ENCODE data around the gene SPEN.
"Not testable (repeated sequence)": the region's sequence is repeated elsewhere in the genome, so short reads cannot be mapped to it uniquely, and the experiment has no call there.

Gene SPEN

GRCh38 chr1:15896841-15897610 lies 49.5 kb downstream of the SPEN start:
- DNase-seq (ENCODE audit: low spot score) = not testable (repeated sequence)

- DNase-seq (ENCODE audit: low spot score) = no peak
Observed at GRCh38 chr1:15899266-15899665, 51.8 kb downstream of the SPEN start.

- DNase-seq (ENCODE audit: low spot score) = no peak
Observed at GRCh38 chr1:15900662-15901279, 53.3 kb downstream of the SPEN start.

GRCh38 chr1:15902882-15903281 lies 55.4 kb downstream of the SPEN start:
- DNase-seq (ENCODE audit: low spot score) = no peak

- DNase-seq (ENCODE audit: low spot score) = no peak
Observed at GRCh38 chr1:15908597-15908996, 61.1 kb downstream of the SPEN start.

GRCh38 chr1:15911141-15911540 lies 63.6 kb downstream of the SPEN start:
- DNase-seq (ENCODE audit: low spot score) = no peak

GRCh38 chr1:15911927-15912326 lies 64.4 kb downstream of the SPEN start:
- DNase-seq (ENCODE audit: low spot score) = no peak

- DNase-seq (ENCODE audit: low spot score) = not testable (repeated sequence)
Observed at GRCh38 chr1:15913607-15914006, 66.1 kb downstream of the SPEN start.

GRCh38 chr1:15915991-15916390 lies 68.5 kb downstream of the SPEN start:
- DNase-seq (ENCODE audit: low spot score) = peak; percentile 35

GRCh38 chr1:15916417-15916816 lies 68.9 kb downstream of the SPEN start:
- peak; percentile 18 for DNase-seq (ENCODE audit: low spot score)

- DNase-seq (ENCODE audit: low spot score) = no peak
Observed at GRCh38 chr1:15916916-15917315, 69.4 kb downstream of the SPEN start.

GRCh38 chr1:15918962-15919715 lies 71.6 kb downstream of the SPEN start:
- peak; percentile 82 for DNase-seq (ENCODE audit: low spot score)

GRCh38 chr1:15923241-15923640 lies 75.7 kb downstream of the SPEN start:
- DNase-seq (ENCODE audit: low spot score) = no peak

- DNase-seq (ENCODE audit: low spot score) = not testable (repeated sequence)
Observed at GRCh38 chr1:15926448-15926847, 78.9 kb downstream of the SPEN start.

GRCh38 chr1:15928971-15929965 lies 81.8 kb downstream of the SPEN start:
- no peak for DNase-seq (ENCODE audit: low spot score)

GRCh38 chr1:15931401-15931800 lies 83.9 kb downstream of the SPEN start:
- DNase-seq (ENCODE audit: low spot score) = no peak

GRCh38 chr1:15931884-15932283 lies 84.4 kb downstream of the SPEN start:
- no peak for DNase-seq (ENCODE audit: low spot score)

GRCh38 chr1:15932612-15933011 lies 85.1 kb downstream of the SPEN start:
- DNase-seq (ENCODE audit: low spot score) = no peak

GRCh38 chr1:15933684-15934083 lies 86.2 kb downstream of the SPEN start:
- DNase-seq (ENCODE audit: low spot score) = no peak

- DNase-seq (ENCODE audit: low spot score) = no peak
Observed at GRCh38 chr1:15934211-15935055, 86.9 kb downstream of the SPEN start.
